Amniotic stem cell (primary cell): ENCODE measurements around the gene MRPS24.

Source experiments
- DNase-seq: peaks from one replicate; lab custom pipeline; 2025; lab: John Stamatoyannopoulos, UW

MRPS24 gene

GRCh38 chr7:43877968-43878864 lies 8.9 kb upstream of the MRPS24 start:
- DNase-seq = no peak

GRCh38 chr7:43876976-43877745 lies 7.8 kb upstream of the MRPS24 start:
- DNase-seq = no peak

- DNase-seq = no peak
These were observed 6.9 kb upstream of the MRPS24 start for GRCh38 chr7:43876241-43876640.

GRCh38 chr7:43873300-43873699 lies 4.0 kb upstream of the MRPS24 start:
- peak; percentile 12 for DNase-seq

- peak; percentile 82 for DNase-seq
These were observed 3.2 kb upstream of the MRPS24 start for GRCh38 chr7:43872406-43873110.

- no peak for DNase-seq
These were observed 1.7 kb upstream of the MRPS24 start for GRCh38 chr7:43871064-43871463.

GRCh38 chr7:43870316-43870715 lies 999 bp upstream of the MRPS24 start:
- DNase-seq = no peak

- peak; percentile 84 for DNase-seq
These were observed 537 bp upstream of the MRPS24 start for GRCh38 chr7:43869867-43870240.

- DNase-seq = no peak
These were observed 674 bp downstream of the MRPS24 start for GRCh38 chr7:43868681-43869005.

GRCh38 chr7:43868181-43868580 lies 1.1 kb downstream of the MRPS24 start:
- no peak for DNase-seq

- no peak for DNase-seq
These were observed 4.0 kb downstream of the MRPS24 start for GRCh38 chr7:43865277-43865676.

- DNase-seq = no peak
These were observed 5.2 kb downstream of the MRPS24 start for GRCh38 chr7:43864126-43864525.

GRCh38 chr7:43856996-43857395 lies 12.3 kb downstream of the MRPS24 start:
- no peak for DNase-seq

- no peak for DNase-seq
These were observed 13.0 kb downstream of the MRPS24 start for GRCh38 chr7:43856316-43856715.

GRCh38 chr7:43855176-43855575 lies 14.1 kb downstream of the MRPS24 start:
- no peak for DNase-seq

- DNase-seq = no peak
These were observed 17.5 kb downstream of the MRPS24 start for GRCh38 chr7:43851805-43852204.

GRCh38 chr7:43850348-43851116 lies 18.8 kb downstream of the MRPS24 start:
- DNase-seq = no peak

- DNase-seq = no peak
These were observed 20.3 kb downstream of the MRPS24 start for GRCh38 chr7:43849047-43849446.

- no peak for DNase-seq
These were observed 21.8 kb downstream of the MRPS24 start for GRCh38 chr7:43847496-43847895.

GRCh38 chr7:43844662-43845061 lies 24.7 kb downstream of the MRPS24 start:
- no peak for DNase-seq

- DNase-seq = no peak
These were observed 25.1 kb downstream of the MRPS24 start for GRCh38 chr7:43844257-43844656.

GRCh38 chr7:43843296-43843695 lies 26.0 kb downstream of the MRPS24 start:
- no peak for DNase-seq
